HG03521 (cell line): ENCODE measurements around the gene MEX3A.
"Not testable (repeated sequence)": the region's sequence is repeated elsewhere in the genome, so short reads cannot be mapped to it uniquely, and the experiment has no call there.

Experiments
- ATAC-seq: cut with Tn5 transposase; IDR thresholded peaks from one replicate; pipeline ENCODE4 v1.9.1; 2021; ENCODE audit warnings: mild to moderate bottlenecking, moderate library complexity; ENCODE audit not compliant: unreplicated experiment

MEX3A gene

DNA sequence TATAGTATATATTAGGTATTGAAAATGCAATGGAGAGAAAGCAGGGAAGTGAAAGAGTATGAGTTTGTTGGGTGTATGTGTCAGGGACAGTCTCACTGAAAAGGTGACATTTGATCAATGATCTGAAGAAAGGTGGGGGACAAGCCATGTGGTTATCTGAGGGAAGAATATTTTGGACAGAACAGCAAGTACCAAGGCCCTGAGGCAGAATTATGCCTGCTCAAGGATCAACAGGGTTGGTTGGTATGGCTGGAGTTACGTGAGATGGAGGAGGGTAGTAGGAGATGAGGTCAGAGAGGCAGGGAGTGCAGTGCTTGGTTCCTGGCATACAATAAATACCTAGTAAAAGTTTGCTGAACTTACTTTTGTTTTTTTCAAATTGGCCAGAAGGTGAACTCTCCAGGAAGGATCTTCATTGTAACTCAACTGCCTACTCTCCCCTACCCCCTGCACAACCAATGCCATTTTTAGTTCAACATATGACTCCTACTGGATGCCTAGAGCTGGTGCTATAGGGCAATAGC is 25.9 kb downstream of the MEX3A start:
- ATAC-seq = no peak

- ATAC-seq = no peak
These were observed 26.8 kb downstream of the MEX3A start for GRCh38 chr1:156055281-156056048.

DNA sequence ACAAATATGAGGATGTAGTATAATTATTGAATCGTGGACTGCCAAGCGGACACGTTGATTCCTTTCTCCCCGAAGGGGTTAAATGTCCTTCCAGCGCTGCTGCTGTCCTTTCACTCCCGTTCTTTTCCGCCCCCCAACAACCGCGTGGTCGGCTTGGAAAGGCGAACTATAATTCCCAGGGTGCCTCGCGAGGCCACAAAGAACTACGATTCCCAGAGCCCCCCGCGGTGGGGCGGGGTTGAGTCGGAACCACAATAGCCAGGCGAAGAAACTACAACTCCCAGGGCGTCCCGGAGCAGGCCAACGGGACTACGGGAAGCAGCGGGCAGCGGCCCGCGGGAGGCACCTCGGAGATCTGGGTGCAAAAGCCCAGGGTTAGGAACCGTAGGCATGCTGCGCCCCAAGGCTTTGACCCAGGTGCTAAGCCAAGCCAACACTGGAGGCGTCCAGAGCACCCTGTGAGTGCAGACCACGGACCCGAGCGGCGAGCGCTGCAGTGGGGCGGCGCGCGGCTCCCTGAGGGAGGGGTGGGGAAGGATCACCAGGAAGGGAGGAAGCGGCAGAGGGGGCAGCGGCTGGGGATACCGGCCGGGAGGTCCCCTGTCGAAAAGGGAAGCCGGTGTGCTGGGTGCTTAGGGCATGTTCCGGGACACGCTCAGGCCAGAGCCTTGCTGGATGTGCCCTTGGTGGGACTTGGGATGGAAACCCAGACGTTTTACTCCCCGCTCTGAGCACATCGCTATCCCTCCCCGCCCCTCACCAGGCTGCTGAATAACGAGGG is 27.6 kb downstream of the MEX3A start, which contains the start of gene LAMTOR2:
TSS of gene LAMTOR2 (plus strand) at position 283 of the 781 bp plus-strand sequence. CDS start at position 391, 108 bp downstream.
- peak; percentile 63 for ATAC-seq

DNA sequence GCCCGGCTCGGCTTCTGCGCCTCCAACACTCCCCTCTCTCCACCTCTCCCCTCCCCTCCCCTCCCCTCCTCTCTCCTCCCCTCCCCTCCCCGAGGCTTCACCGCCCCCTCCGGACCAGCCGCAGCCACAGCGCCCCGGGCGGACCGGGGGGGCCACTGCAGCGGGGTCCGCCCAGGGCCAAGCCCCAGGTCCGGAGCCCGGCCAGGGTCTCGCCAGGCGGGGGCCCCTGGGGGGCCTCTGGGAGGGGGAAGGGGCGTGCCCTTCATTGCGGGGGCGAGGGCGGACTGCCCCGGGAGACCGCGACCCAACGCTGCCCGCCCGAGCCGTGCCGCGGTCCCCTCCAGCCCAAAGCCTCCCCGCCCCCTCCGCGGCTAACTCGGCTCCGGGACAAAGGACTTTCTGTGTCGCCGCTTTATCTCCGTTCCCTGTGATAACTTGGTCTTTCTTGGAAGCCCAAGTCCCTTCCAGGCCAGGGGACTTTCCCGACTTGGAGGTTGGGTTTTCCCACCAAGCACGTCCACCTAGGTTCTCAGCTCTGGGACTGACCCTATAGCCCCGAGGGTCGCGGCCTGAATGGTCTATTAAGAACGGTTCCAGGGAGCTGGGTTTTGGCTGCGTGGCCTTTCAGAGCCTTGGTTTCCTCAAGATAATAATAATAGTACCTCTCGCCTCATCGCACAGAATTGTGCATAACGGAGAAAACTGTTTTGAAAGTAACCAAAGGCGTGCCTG is 28.3 kb downstream of the MEX3A start, which contains the start of gene UBQLN4:
TSS of gene UBQLN4 (minus strand) at position 31 of the 732 bp plus-strand sequence. CDS start 97 bp downstream, outside the sequence.
- ATAC-seq = peak; percentile 45

GRCh38 chr1:156052862-156053767 is 29.1 kb downstream of the MEX3A start:
- ATAC-seq = peak; percentile 20

- no peak for ATAC-seq
These were observed 31.1 kb downstream of the MEX3A start for GRCh38 chr1:156051011-156051725.

- no peak for ATAC-seq
These were observed 31.9 kb downstream of the MEX3A start for GRCh38 chr1:156050376-156050775.

- ATAC-seq = no peak
These were observed 33.5 kb downstream of the MEX3A start for GRCh38 chr1:156048663-156049258.

DNA sequence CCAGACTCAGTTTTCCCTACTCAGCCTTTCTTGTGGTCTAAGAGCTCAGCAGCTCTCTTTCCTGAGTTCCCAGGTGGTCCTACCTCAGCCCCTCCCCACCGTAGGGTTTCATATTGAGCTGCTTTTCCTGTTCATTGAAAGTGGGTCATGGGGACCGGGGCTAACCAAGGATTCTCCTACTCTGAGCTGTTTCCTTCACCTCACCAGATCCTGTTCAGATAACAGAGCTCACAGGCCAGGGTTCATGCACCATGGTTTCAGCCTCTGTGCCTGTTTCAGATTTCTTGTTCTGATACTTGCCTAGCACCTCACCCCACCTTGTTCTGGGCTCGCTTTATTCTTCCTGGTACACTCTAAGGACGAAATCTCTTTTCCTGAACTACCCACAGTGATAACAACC is 37.2 kb downstream of the MEX3A start:
- no peak for ATAC-seq

DNA sequence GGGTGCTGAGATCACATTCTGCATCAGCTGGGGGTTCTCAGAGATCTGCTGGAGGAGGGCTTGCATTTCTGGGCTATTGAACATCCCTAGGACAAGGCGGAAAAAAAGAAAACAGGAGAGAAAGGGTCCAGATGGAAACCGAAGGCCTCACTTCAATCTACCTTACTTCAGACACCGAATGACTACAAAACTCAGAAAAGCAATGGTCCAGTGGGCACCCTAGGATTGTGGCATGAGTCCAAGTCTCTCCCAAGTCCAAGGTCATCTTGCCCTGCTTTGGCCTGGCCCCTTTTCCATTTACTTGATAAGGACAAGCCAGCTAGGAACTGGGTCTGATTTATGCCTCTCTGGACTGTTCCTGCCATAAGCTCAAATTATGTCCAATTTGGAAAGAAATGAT is 39.4 kb downstream of the MEX3A start:
- ATAC-seq = no peak

GRCh38 chr1:156034991-156035390 is 47.3 kb downstream of the MEX3A start:
- not testable (repeated sequence) for ATAC-seq

GRCh38 chr1:156033011-156033410 is 49.3 kb downstream of the MEX3A start:
- ATAC-seq = no peak

- ATAC-seq = no peak
These were observed 55.7 kb downstream of the MEX3A start for GRCh38 chr1:156026588-156026987.

GRCh38 chr1:156025876-156026275 is 56.4 kb downstream of the MEX3A start:
- no peak for ATAC-seq

DNA sequence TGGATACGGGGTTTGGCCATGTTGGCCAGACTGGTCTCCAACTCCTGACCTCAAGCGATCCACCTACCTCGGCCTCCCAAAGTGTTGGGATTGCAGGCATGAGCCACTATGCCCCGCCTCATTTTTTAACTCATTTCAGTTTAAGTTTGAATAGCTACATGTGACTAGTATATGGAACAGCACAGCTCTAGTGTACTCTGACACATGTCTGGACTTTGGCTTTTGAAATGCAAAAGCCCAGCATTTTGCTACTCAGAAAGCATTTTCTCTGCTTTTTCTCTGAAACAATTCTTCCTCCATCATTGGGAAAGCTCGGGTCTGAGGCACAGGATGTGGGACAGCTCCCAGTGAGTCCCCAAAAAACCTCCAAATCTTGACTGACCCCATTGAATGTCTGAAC is 57.5 kb downstream of the MEX3A start:
- no peak for ATAC-seq
